Coronary artery (tissue), 2 donors: Measurements from ENCODE around the gene TMPRSS5.

Experiments used
- DNase-seq: peaks from one replicate; pipeline ENCODE4 v3.0.0-alpha.2; 2017; ENCODE audit warnings: low spot score
- H3K27ac ChIP-seq, 2 donors: fragments of 200-600 bp; sonication (generic); one replicate each; pipeline ENCODE4 v1.5.1; 2016 to 2019
- H3K4me3 ChIP-seq: fragments of 200-600 bp; sonication (generic); 2 replicates; pipeline ENCODE4 v1.5.1; 2016; ENCODE audit warnings: mild to moderate bottlenecking, moderate library complexity
- TF ChIP-seq, protein P1 (sequence below): fragments of 200-600 bp; sonication (generic); IDR thresholded peaks from one replicate; pipeline ENCODE4 v1.5.1; 2019; ENCODE audit warnings: antibody characterized with exemption

Gene TMPRSS5

DNA sequence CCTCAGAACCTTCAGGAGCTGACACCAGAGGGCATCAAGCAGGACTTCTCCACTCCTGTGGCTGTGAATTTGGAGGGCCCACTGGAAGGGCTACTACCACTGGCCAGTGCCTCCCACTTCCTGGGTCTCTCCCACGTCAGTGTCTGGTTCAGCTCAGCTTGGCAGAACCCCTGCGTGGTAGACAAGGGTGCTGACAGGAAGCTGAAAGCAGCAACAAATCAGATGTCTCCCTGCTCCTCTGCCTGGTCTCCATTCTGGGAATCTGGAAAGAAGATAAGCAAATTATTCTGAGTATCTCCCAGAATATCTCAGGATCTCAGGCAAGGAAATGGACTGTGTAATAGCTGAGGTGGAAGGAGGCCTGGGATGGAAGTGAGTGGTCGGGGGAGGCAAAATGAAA is 61.5 kb downstream of the TMPRSS5 start:
- TF ChIP-seq, protein P1, sequence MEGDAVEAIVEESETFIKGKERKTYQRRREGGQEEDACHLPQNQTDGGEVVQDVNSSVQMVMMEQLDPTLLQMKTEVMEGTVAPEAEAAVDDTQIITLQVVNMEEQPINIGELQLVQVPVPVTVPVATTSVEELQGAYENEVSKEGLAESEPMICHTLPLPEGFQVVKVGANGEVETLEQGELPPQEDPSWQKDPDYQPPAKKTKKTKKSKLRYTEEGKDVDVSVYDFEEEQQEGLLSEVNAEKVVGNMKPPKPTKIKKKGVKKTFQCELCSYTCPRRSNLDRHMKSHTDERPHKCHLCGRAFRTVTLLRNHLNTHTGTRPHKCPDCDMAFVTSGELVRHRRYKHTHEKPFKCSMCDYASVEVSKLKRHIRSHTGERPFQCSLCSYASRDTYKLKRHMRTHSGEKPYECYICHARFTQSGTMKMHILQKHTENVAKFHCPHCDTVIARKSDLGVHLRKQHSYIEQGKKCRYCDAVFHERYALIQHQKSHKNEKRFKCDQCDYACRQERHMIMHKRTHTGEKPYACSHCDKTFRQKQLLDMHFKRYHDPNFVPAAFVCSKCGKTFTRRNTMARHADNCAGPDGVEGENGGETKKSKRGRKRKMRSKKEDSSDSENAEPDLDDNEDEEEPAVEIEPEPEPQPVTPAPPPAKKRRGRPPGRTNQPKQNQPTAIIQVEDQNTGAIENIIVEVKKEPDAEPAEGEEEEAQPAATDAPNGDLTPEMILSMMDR, result no peak
- H3K4me3 ChIP-seq, result no peak overlapping the region
- H3K27ac ChIP-seq, result no peak overlapping the region
- no peak for DNase-seq

DNA sequence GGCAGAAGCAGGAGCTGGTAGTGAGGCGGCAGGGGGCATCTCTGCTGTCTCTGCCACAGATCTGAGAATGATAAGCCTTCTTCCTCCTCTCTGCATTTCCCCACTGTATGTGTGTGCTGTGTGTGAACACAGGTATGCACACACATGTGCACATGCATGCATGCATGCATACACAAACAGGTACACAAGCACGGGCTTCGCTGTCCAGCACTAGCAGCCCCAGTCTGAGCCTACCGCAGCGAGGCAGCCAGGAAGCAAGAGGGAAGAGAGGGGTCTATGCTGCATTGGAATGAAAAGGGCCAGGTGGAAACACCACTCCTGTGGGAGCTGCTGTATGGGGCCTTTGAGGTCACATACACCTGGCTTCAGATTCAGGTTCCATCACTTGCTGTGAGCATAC is 62.4 kb downstream of the TMPRSS5 start:
- no peak for DNase-seq
- Histone ChIP-seq H3K27ac (no peak overlapping the region), H3K4me3 (no peak overlapping the region)
- TF ChIP-seq, protein P1, result no peak

DNA sequence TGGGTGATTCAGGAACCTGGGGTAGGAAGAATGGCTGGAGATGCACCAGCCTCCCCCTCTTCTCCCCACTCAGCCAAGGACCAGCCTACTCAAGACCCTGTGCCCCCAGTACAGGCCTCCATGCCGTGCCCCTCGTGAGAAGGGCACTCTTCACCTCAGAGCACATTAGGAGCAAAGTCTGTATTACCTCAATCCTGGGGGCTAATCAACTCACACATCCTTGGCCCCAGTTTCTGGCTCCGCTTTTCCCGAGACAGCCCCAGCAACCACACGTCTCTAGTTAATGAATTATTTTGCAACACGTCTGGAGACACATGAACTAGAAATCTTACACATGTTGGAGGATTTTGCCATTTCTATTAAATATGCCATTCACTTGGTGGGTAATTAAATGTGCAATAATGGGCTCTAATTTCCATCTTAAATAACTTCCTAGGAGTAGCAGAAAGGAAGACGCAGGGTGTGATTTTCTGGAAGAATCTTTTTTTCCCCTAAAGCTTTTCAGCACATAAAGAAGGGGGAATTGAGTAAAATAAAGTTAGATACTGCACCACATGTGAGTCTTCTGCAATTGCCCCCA is 63.0 kb downstream of the TMPRSS5 start:
- TF ChIP-seq, protein P1, result no peak
- no peak overlapping the region for H3K27ac ChIP-seq
- no peak for DNase-seq
- no peak overlapping the region for H3K4me3 ChIP-seq

DNA sequence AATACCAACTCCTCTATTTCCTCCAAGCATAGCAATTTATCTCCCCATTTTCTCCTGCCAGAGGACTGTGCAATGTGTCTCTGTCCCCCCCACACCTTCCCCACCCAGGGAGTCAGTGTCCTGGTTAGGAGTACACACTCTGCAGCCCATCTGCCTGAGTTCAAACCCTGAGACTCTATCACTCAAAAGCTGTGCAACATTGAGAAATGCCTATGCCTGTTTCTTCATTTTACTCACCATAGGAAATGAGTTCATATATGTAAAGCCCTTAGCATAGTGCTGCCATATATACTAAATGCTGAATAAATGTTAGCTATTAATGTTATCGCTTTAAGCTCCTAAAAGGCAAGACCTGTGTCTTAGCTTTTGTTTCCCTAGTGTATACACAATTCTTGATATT is 64.0 kb downstream of the TMPRSS5 start:
- no peak overlapping the region for H3K27ac ChIP-seq
- TF ChIP-seq, protein P1, result no peak
- no peak overlapping the region for H3K4me3 ChIP-seq
- DNase-seq, result no peak

DNA sequence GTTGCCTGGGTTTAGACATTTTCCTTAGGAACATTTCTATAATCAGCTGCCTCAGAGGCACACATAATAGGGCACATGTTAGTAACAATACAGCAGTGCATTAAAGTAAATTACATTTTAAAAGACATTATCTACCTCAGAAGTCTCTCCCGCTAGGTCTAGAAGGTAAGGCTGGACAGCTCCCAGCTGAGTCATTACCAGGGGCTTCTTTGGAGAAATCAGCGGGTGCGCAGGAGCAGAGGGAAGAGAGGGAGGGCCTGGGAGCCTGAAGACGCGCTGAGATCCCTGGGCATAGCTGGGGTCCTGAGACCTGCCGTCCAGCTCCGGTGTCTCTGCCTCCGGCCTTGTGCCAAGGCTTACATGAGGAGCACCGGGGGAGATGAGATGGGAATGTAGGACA is 67.7 kb downstream of the TMPRSS5 start:
- DNase-seq, result no peak
- Histone ChIP-seq H3K27ac (no peak overlapping the region), H3K4me3 (no peak overlapping the region)
- TF ChIP-seq, protein P1, result no peak

DNA sequence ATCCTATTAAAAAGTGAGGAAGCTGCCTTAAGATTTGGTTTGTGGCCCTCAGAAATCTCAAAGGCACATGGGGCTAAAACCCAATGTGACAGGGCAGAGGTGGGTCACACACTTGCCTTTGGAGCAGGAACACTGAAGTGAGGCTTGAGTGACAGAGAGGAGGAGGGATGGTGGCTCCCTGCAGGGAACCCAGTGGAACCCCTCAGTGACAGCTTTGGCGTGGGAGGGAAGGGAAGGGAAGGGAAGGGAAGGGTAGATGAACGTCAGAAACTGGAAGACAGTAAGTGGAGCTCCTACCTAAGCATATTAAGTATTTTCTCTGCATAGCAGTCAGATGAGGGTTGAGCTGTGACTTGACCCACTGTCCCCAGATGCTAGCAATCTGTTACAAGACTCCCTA is 68.5 kb downstream of the TMPRSS5 start:
- DNase-seq, result no peak
- TF ChIP-seq, protein P1, result no peak
- Histone ChIP-seq H3K27ac (no peak overlapping the region), H3K4me3 (no peak overlapping the region)
